A549 (cell line): Measurements from ENCODE around the gene SARS1. TPM values are rescaled to one million over a fixed set of nuclear protein-coding genes. Genes with fewer than 3 reads are reported as not detected.

Experiments used
- ATAC-seq, 2 experiments: fragments of 200-7000 bp in 1 of 2; fragments of >200 bp in 1 of 2; cut with Nextera tagmentation in 1 of 2; cut with Tn5 transposase in 1 of 2; 3 replicates each; pipeline versions ENCODE4 v1.8.0 to v1.9.1; 2018 to 2020; ENCODE audit warnings: mild to moderate bottlenecking in 1 of 2, moderate library complexity in 1 of 2
- CTCF ChIA-PET: fragments of 300-600 bp; sonication (Branson Sonifier 250); formaldehyde crosslinking; extraction: SDS; loops from one replicate; lab custom pipeline; 2021; ENCODE audit warnings: antibody characterized with exemption, inconsistent platforms; lab: Yijun Ruan, JAX
- POLR2A ChIA-PET: fragments of 350-600 bp; formaldehyde crosslinking; extraction: SDS; loops from one replicate; lab custom pipeline; 2021; ENCODE audit warnings: antibody characterized with exemption, inconsistent platforms; lab: Yijun Ruan, JAX
- DNase-seq, 2 experiments: peaks; one replicate each; pipeline versions ENCODE4 v3.0.0 to v3.0.0-alpha.2; 2011 to 2016; ENCODE audit warnings: low read depth in 1 of 2, low spot score in 1 of 2
- FAIRE-seq: peaks from 2 replicates; lab custom pipeline; 2011; peaks lifted over from hg19 to GRCh38; lab: Jason Lieb, UNC
- H3K27ac ChIP-seq, 2 experiments: fragments of >200 bp; sonication (Bioruptor Twin); formaldehyde crosslinking; 3 replicates each; pipeline ENCODE4 v1.5.1; 2016 to 2017
- H3K4me1 ChIP-seq: fragments of >200 bp; sonication (Bioruptor Twin); formaldehyde crosslinking; 3 replicates; pipeline ENCODE4 v1.6.1; 2016
- H3K4me2 ChIP-seq: fragments of >200 bp; sonication (Bioruptor Twin); formaldehyde crosslinking; 3 replicates; pipeline ENCODE4 v1.6.1; 2016
- H3K4me3 ChIP-seq: fragments of >200 bp; sonication (Bioruptor Twin); formaldehyde crosslinking; 3 replicates; pipeline ENCODE4 v1.5.1; 2016
- H3K9me3 ChIP-seq: fragments of >200 bp; sonication (Bioruptor Twin); formaldehyde crosslinking; 3 replicates; pipeline ENCODE4 v1.6.1; 2016
- BHLHE40 ChIP-seq: IDR thresholded peaks from 2 replicates; pipeline ENCODE4 v1.6.1; 2012; ENCODE audit warnings: low read depth, low read length, inconsistent platforms
- CHD4 ChIP-seq: fragments of 200-600 bp; sonication (generic); IDR thresholded peaks from 2 replicates; pipeline ENCODE4 v1.6.1; 2016; ENCODE audit warnings: antibody characterized with exemption, mild to moderate bottlenecking, borderline replicate concordance
- EHF ChIP-seq: fragments of 250-450 bp; sonication (Bioruptor Pico); IDR thresholded peaks from 2 replicates; pipeline ENCODE4 v1.5.0; 2020; ENCODE audit warnings: mild to moderate bottlenecking
- EHMT2 ChIP-seq: fragments of 200-600 bp; sonication (generic); IDR thresholded peaks from 2 replicates; pipeline ENCODE4 v1.6.1; 2016; ENCODE audit warnings: antibody characterized with exemption, low read depth, mild to moderate bottlenecking, moderate library complexity
- EP300 ChIP-seq, 2 experiments: fragments of >200 bp; sonication (Bioruptor Twin); formaldehyde crosslinking; IDR thresholded peaks; 2 replicates in 1 of 2; 3 replicates in 1 of 2; pipeline ENCODE4 v1.6.1; 2016 to 2017
- ESRRA ChIP-seq: fragments of 150-350 bp; IDR thresholded peaks from 2 replicates; pipeline ENCODE4 v1.6.1; 2014; ENCODE audit warnings: mild to moderate bottlenecking, low read length, borderline replicate concordance
- FOXS1 ChIP-seq: fragments of 250-450 bp; sonication (Bioruptor Pico); IDR thresholded peaks from 2 replicates; pipeline ENCODE4 v1.5.0; 2020; ENCODE audit warnings: mild to moderate bottlenecking, moderate library complexity
- HOXB13 ChIP-seq: fragments of 250-450 bp; sonication (Bioruptor Pico); IDR thresholded peaks from 2 replicates; pipeline ENCODE4 v1.5.0; 2020; ENCODE audit warnings: low read depth, mild to moderate bottlenecking, moderate library complexity
- HOXB5 ChIP-seq: fragments of 250-450 bp; sonication (Bioruptor Pico); IDR thresholded peaks from 2 replicates; pipeline ENCODE4 v1.5.0; 2020; ENCODE audit warnings: mild to moderate bottlenecking, moderate library complexity
- JUN ChIP-seq, 2 experiments: fragments of >200 bp; sonication (Bioruptor Twin); formaldehyde crosslinking; IDR thresholded peaks; 2 replicates in 1 of 2; 3 replicates in 1 of 2; pipeline ENCODE4 v1.6.1; 2016 to 2017
- JUNB ChIP-seq: fragments of >200 bp; sonication (Bioruptor Twin); formaldehyde crosslinking; IDR thresholded peaks from 2 replicates; pipeline ENCODE4 v1.6.1; 2016
- KDM1A ChIP-seq: fragments of 200-600 bp; sonication (generic); IDR thresholded peaks from 2 replicates; pipeline ENCODE4 v1.6.1; 2016; ENCODE audit warnings: low read depth, mild to moderate bottlenecking
- MAZ ChIP-seq: fragments of 150-350 bp; IDR thresholded peaks from 2 replicates; pipeline ENCODE4 v1.6.1; 2014; ENCODE audit warnings: antibody characterized with exemption, low read depth, low read length, borderline replicate concordance
- NFE2L2 ChIP-seq: fragments of 150-350 bp; conservative IDR thresholded peaks from 2 replicates; pipeline ENCODE4 v1.6.1; 2014; ENCODE audit warnings: low read length
- NR3C1 ChIP-seq: fragments of >200 bp; sonication (Bioruptor Twin); formaldehyde crosslinking; IDR thresholded peaks from 3 replicates; pipeline ENCODE4 v1.6.1; 2017
- TFCP2L1 ChIP-seq: fragments of 250-450 bp; sonication (Bioruptor Pico); IDR thresholded peaks from 2 replicates; pipeline ENCODE4 v1.5.0; 2021; ENCODE audit warnings: mild to moderate bottlenecking
- ZFP36 ChIP-seq: fragments of 450-650 bp; IDR thresholded peaks from 2 replicates; pipeline ENCODE4 v1.6.1; 2014; ENCODE audit warnings: borderline replicate concordance; ENCODE audit not compliant: partially characterized antibody
- ZNF302 ChIP-seq: fragments of 250-450 bp; sonication (Bioruptor Pico); IDR thresholded peaks from 2 replicates; pipeline ENCODE4 v1.9.0; 2021; ENCODE audit warnings: inconsistent platforms, mild to moderate bottlenecking, moderate library complexity
- ZSCAN20 ChIP-seq: fragments of 250-450 bp; sonication (Bioruptor Pico); IDR thresholded peaks from 2 replicates; pipeline ENCODE4 v1.8.0; 2022; ENCODE audit warnings: mild to moderate bottlenecking, moderate library complexity
- WGBS: methylation state at CpG from one replicate; pipeline ENCODE4 v1.1.6; 2017; ENCODE audit errors: missing lambda C conversion rate; 5-methylcytosine and 5-hydroxymethylcytosine counted together
- polyA plus RNA-seq, 4 experiments: library from polyadenylated mRNA; depleted of rRNA in 3 of 4; stranded (reverse); fragments of >200 nt; fragmentation: RNase III in 1 of 4; extraction: RNeasy Plus Mini Kit Qiagen cat#74134 plus additional on column Dnase treatment in 1 of 4; gene quantifications; 2 replicates in 3 of 4; 3 replicates in 1 of 4; pipeline ENCODE4 v1.2.3, GENCODE V29; 2011 to 2017
- TF ChIP-seq, protein P1 (sequence below): fragments of >200 bp; sonication (Bioruptor Twin); formaldehyde crosslinking; IDR thresholded peaks from 3 replicates; pipeline ENCODE4 v1.6.1; 2016
- TF ChIP-seq, protein P2 (sequence below): IDR thresholded peaks from 2 replicates; pipeline ENCODE4 v1.6.1; 2012
- TF ChIP-seq, protein P3 (sequence below): fragments of 450-650 bp; IDR thresholded peaks from 2 replicates; pipeline ENCODE4 v1.6.1; 2014; ENCODE audit warnings: antibody characterized with exemption
- TF ChIP-seq, protein P4 (sequence below): fragments of 250-450 bp; sonication (Bioruptor Pico); IDR thresholded peaks from 2 replicates; pipeline ENCODE4 v1.5.0; 2020; ENCODE audit warnings: low read depth, mild to moderate bottlenecking, moderate library complexity

The SARS1 gene
- polyA plus RNA-seq, 2 of the 4 experiments (the other 2 are of a cell fraction), result 103 to 152 TPM

DNA sequence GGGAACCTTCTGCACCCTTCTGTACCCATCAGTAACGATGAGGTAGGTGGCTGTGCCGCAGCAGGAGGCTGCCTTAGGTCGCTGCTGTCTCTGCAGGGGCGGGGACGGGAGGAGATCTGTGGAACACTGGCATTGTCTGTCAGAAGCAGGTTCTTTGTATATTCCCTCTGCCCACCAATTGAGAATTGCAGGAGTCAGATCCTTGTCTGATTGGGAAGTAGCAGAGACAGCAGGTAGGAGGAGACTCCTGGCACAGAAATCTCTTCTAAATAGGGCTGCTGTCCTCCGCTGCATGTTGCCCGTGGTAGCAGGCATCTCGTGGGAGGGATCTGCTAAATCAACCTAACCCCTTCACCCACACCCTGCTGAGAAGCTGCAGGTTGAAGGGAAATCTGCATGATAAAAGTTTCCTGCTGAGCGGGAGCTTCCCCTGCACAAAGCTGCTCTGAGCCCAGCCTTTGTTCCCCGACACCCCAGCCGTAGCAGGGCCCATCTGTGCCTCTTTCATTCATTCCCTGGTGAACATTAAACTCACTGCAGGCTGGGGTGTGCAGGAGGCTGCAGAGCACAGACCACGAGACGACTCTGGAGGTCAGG is 15.9 kb downstream of the SARS1 start (continued):
- TF ChIP-seq, protein P1, sequence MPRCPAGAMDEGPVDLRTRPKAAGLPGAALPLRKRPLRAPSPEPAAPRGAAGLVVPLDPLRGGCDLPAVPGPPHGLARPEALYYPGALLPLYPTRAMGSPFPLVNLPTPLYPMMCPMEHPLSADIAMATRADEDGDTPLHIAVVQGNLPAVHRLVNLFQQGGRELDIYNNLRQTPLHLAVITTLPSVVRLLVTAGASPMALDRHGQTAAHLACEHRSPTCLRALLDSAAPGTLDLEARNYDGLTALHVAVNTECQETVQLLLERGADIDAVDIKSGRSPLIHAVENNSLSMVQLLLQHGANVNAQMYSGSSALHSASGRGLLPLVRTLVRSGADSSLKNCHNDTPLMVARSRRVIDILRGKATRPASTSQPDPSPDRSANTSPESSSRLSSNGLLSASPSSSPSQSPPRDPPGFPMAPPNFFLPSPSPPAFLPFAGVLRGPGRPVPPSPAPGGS, result no peak
- no peak for TF ChIP-seq ZNF302 (CRISPR knock-in tag)

DNA sequence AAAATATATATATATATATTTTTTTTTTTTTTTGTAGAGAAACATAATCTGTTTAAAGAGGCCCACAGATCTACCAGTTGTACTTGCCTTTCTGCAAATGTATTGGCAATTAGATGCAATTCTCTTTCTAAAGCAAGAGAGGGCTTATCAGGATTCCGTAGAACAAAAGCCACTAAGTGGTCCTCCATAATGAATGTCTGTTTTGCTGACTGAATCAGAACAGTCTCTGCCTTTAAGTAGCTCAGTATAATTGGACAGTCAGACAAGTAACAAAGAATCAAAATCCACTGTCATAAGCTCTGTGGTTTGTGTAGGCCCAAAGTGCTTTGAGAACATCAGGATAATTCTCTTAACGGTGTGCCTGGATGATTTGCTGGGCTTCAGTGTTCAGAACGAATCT is 17.3 kb downstream of the SARS1 start:
- CTCF ChIA-PET, result interaction anchor here (0.9 kb wide), 1 partner anchor 32 kb away, joined by 4 read pairs; no protein-coding TSS in a partner anchor
- Histone ChIP-seq H3K9me3 (no peaks in the 10 kb centered on the region), H3K4me1 (peaks cover 6% of the 10 kb centered on the region; the same call in 1 of the 3 replicates), H3K4me3 (no peak overlapping the region), H3K27ac (no peak overlapping the region), H3K4me2 (no peak overlapping the region)
- ATAC-seq (no peak), DNase-seq (no peak), FAIRE-seq (no peak)
- POLR2A ChIA-PET, result no interaction called here
- no peak for TF ChIP-seq JUN (IDR thresholded peaks at IDR 0.05)
- TF ChIP-seq ZFP36, result no peak
- TF ChIP-seq, protein P2, sequence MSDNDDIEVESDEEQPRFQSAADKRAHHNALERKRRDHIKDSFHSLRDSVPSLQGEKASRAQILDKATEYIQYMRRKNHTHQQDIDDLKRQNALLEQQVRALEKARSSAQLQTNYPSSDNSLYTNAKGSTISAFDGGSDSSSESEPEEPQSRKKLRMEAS, result no peak
- TF ChIP-seq EHF (CRISPR knock-in tag), result no peak
- TF ChIP-seq NFE2L2, result no peak
- no peak for TF ChIP-seq EHMT2
- TF ChIP-seq FOXS1 (CRISPR knock-in tag), result no peak
- no peak for TF ChIP-seq HOXB13
- TF ChIP-seq JUNB, result no peak
- TF ChIP-seq, protein P3, sequence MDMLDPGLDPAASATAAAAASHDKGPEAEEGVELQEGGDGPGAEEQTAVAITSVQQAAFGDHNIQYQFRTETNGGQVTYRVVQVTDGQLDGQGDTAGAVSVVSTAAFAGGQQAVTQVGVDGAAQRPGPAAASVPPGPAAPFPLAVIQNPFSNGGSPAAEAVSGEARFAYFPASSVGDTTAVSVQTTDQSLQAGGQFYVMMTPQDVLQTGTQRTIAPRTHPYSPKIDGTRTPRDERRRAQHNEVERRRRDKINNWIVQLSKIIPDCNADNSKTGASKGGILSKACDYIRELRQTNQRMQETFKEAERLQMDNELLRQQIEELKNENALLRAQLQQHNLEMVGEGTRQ, result no peak
- no peak for TF ChIP-seq ESRRA
- TF ChIP-seq MAZ, result no peak
- TF ChIP-seq CHD4, result no peak
- 91% methylated on average over 3 of the region's 3 CpGs for WGBS

DNA sequence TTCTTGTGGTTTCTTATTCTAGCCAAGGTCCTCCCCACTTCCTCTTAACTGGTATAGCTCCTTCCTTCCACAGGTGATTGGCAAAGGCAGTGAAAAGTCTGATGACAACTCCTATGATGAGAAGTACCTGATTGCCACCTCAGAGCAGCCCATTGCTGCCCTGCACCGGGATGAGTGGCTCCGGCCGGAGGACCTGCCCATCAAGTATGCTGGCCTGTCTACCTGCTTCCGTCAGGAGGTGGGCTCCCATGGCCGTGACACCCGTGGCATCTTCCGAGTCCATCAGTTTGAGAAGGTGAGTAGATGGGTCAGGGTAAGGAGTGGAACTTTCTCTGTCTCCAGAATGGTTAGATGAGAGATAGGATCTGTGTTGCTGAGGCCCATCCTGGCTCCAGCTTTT is 21.4 kb downstream of the SARS1 start:
- no peak overlapping the region for H3K27ac ChIP-seq
- H3K9me3 ChIP-seq, result no peaks in the 10 kb centered on the region
- DNase-seq (no peak), FAIRE-seq (no peak), ATAC-seq (no peak)
- no peak overlapping the region for H3K4me2 ChIP-seq
- WGBS, result 92% methylated on average over 4 of the region's 7 CpGs
- ChIA-PET CTCF (no interaction called here), POLR2A (no interaction called here)
- TF ChIP-seq NR3C1 (no peak), HOXB5 (CRISPR knock-in tag) (no peak), TFCP2L1 (CRISPR knock-in tag) (no peak), ZSCAN20 (CRISPR knock-in tag) (no peak), EP300 (IDR thresholded peaks at IDR 0.05) (no peak), ZNF302 (CRISPR knock-in tag) (no peak), BHLHE40 (no peak), KDM1A (no peak)
- TF ChIP-seq, protein P4, sequence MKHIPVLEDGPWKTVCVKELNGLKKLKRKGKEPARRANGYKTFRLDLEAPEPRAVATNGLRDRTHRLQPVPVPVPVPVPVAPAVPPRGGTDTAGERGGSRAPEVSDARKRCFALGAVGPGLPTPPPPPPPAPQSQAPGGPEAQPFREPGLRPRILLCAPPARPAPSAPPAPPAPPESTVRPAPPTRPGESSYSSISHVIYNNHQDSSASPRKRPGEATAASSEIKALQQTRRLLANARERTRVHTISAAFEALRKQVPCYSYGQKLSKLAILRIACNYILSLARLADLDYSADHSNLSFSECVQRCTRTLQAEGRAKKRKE (CRISPR knock-in tag), result no peak
- peaks cover 3% of the 10 kb centered on the region; the same call in 1 of the 3 replicates for H3K4me1 ChIP-seq
- H3K4me3 ChIP-seq, result no peak overlapping the region
